ENCODE results near the gene ASCL4.

DNA sequence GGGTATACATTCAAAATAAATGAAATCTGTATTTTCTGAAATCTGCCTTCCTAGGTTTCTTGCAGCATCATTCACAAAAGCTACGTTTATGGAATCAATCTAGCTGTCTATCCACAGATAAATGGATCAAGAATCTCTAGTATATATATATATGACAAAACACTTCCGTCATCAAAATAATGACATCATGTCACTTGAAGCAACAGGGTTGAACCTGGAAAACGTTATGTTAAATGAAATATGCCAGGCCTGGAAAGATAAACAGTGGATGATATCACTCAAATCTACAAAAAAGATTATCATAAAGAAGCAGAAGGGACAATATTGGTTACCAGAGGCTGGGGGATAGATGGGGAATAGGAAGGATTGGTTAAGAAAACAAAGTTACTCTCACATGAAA is 28.6 kb downstream of the ASCL4 start:
- TF ChIP-seq, protein P1, sequence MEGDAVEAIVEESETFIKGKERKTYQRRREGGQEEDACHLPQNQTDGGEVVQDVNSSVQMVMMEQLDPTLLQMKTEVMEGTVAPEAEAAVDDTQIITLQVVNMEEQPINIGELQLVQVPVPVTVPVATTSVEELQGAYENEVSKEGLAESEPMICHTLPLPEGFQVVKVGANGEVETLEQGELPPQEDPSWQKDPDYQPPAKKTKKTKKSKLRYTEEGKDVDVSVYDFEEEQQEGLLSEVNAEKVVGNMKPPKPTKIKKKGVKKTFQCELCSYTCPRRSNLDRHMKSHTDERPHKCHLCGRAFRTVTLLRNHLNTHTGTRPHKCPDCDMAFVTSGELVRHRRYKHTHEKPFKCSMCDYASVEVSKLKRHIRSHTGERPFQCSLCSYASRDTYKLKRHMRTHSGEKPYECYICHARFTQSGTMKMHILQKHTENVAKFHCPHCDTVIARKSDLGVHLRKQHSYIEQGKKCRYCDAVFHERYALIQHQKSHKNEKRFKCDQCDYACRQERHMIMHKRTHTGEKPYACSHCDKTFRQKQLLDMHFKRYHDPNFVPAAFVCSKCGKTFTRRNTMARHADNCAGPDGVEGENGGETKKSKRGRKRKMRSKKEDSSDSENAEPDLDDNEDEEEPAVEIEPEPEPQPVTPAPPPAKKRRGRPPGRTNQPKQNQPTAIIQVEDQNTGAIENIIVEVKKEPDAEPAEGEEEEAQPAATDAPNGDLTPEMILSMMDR (IDR thresholded peaks at IDR 0.05; ENCODE audit: low read depth, low read length, poor library complexity, severe bottlenecking): no peak
- no peak for TF ChIP-seq EZH2phosphoT487 (IDR thresholded peaks at IDR 0.05; ENCODE audit: borderline replicate concordance, low read length)

Data from DOHH2 (cell line).